Smooth muscle cell (in vitro differentiated cells): Measurements from ENCODE around the gene GPR137C. TPM values are rescaled to one million over a fixed set of nuclear protein-coding genes. Genes with fewer than 3 reads are reported as not detected.

ENCODE experiments used
- DNase-seq: peaks from one replicate; lab custom pipeline; 2025; ENCODE audit not compliant: unreplicated experiment; lab: John Stamatoyannopoulos, UW
- H2AFZ ChIP-seq: fragments of 200-600 bp; sonication (generic); 2 replicates; pipeline ENCODE4 v1.6.0; 2016; ENCODE audit warnings: antibody characterized with exemption, low read depth, mild to moderate bottlenecking
- H3F3A ChIP-seq: fragments of 200-600 bp; sonication (generic); 2 replicates; pipeline ENCODE4 v1.6.0; 2017; ENCODE audit warnings: antibody characterized with exemption, low read depth
- H3K27ac ChIP-seq: fragments of 200-600 bp; sonication (generic); 2 replicates; pipeline ENCODE4 v1.5.1; 2016; ENCODE audit warnings: low read depth, mild to moderate bottlenecking
- H3K27me3 ChIP-seq: fragments of 200-600 bp; sonication (generic); 2 replicates; pipeline ENCODE4 v1.6.1; 2016; ENCODE audit warnings: low read depth, mild to moderate bottlenecking
- H3K36me3 ChIP-seq: fragments of 200-600 bp; sonication (generic); 2 replicates; pipeline ENCODE4 v1.5.1; 2016; ENCODE audit warnings: low read depth
- H3K4me1 ChIP-seq: fragments of 200-600 bp; sonication (generic); 2 replicates; pipeline ENCODE4 v1.5.1; 2016; ENCODE audit warnings: low read depth
- H3K4me2 ChIP-seq: fragments of 200-600 bp; sonication (generic); 2 replicates; pipeline ENCODE4 v1.6.0; 2016; ENCODE audit warnings: mild to moderate bottlenecking
- H3K4me3 ChIP-seq: fragments of 200-600 bp; sonication (generic); 2 replicates; pipeline ENCODE4 v1.5.1; 2016; ENCODE audit warnings: mild to moderate bottlenecking
- H3K79me2 ChIP-seq: fragments of 200-600 bp; sonication (generic); 2 replicates; pipeline ENCODE4 v1.6.0; 2016; ENCODE audit warnings: low read depth, mild to moderate bottlenecking
- H3K9ac ChIP-seq: fragments of 200-600 bp; sonication (generic); 2 replicates; pipeline ENCODE4 v1.6.0; 2016; ENCODE audit warnings: low read depth
- H3K9me3 ChIP-seq: fragments of 200-600 bp; sonication (generic); replicated peaks from 2 replicates; pipeline ENCODE4 v1.5.1; 2016; ENCODE audit warnings: low read depth
- H4K20me1 ChIP-seq: fragments of 200-600 bp; sonication (generic); 2 replicates; pipeline ENCODE4 v1.6.0; 2016; ENCODE audit warnings: low read depth
- CTCF ChIP-seq: fragments of 200-600 bp; sonication (generic); IDR thresholded peaks from 2 replicates; pipeline ENCODE4 v1.5.1; 2017; ENCODE audit warnings: borderline replicate concordance, mild to moderate bottlenecking, antibody characterized with exemption; ENCODE audit not compliant: insufficient read depth, poor library complexity, severe bottlenecking
- WGBS: methylation state at CpG from one replicate; pipeline ENCODE4 v1.1.7; 2016; ENCODE audit warnings: low lambda C conversion rate; 5-methylcytosine and 5-hydroxymethylcytosine counted together
- polyA plus RNA-seq: library from polyadenylated mRNA; unstranded; fragments of >200 nt; fragmentation: Nextera tagmentation; extraction: Ambion mirVana; gene quantifications from 2 replicates; pipeline ENCODE4 v1.2.1, GENCODE V29; 2016
- total RNA-seq: library from RNA; depleted of rRNA; stranded (reverse); fragments of >200 nt; gene quantifications from 2 replicates; pipeline ENCODE4 v1.2.3, GENCODE V29; 2014

Gene GPR137C
- total and polyA plus RNA-seq, 2 experiments from 2014 or later: 1.0 to 4.4 TPM

GRCh38 chr14:52683985-52684520 lies 131.4 kb downstream of the GPR137C start:
- Histone ChIP-seq H3K36me3 (peaks cover 6% of the 10 kb centered on the region), H3K4me3 (no peak overlapping the region), H3K79me2 (peaks cover 64% of the 10 kb centered on the region), H2AFZ (no peak overlapping the region), H3K9ac (no peak overlapping the region), H4K20me1 (peaks cover 94% of the 10 kb centered on the region), H3K27me3 (no peaks in the 10 kb centered on the region), H3K4me2 (no peak overlapping the region), H3F3A (no peaks in the 10 kb centered on the region), H3K9me3 (no peaks in the 10 kb centered on the region), H3K27ac (no peak overlapping the region), H3K4me1 (no peaks in the 10 kb centered on the region)
- 90% methylated on average over 2 of the region's 2 CpGs for WGBS
- TF ChIP-seq CTCF: no peak
- DNase-seq: no peak

GRCh38 chr14:52686176-52686575 lies 133.5 kb downstream of the GPR137C start:
- no peaks in the 10 kb centered on the region for H3K27me3 ChIP-seq
- H2AFZ ChIP-seq: no peak overlapping the region
- no peak overlapping the region for H3K4me2 ChIP-seq
- TF ChIP-seq CTCF: no peak
- H3F3A ChIP-seq: no peaks in the 10 kb centered on the region
- H3K9ac ChIP-seq: no peak overlapping the region
- peaks cover 98% of the 10 kb centered on the region for H4K20me1 ChIP-seq
- no peak overlapping the region for H3K4me3 ChIP-seq
- H3K9me3 ChIP-seq: no peaks in the 10 kb centered on the region
- no peaks in the 10 kb centered on the region for H3K4me1 ChIP-seq
- DNase-seq: no peak
- no peak overlapping the region for H3K27ac ChIP-seq
- H3K79me2 ChIP-seq: peaks cover 85% of the 10 kb centered on the region
- H3K36me3 ChIP-seq: peaks cover 2% of the 10 kb centered on the region
- WGBS: 100% methylated on average over 1 of the region's 1 CpG

Other genes starting within 250 kb of the GPR137C start
- gene PTGER2, start 238.5 kb upstream of the GPR137C start, total RNA-seq: 17.7 and 36.4 TPM in 2 replicates
- 23.2 and 24.6 TPM in 2 replicates for gene PTGER2, start 238.5 kb upstream of the GPR137C start, polyA plus RNA-seq
- 5.6 and 5.9 TPM in 2 replicates for gene TXNDC16, start 331 bp upstream of the GPR137C start, total RNA-seq
- gene TXNDC16, start 331 bp upstream of the GPR137C start, polyA plus RNA-seq: 1.8 and 2.8 TPM in 2 replicates
- gene ERO1A, start 142.7 kb downstream of the GPR137C start, total RNA-seq: 105 and 136 TPM in 2 replicates
- gene ERO1A, start 142.7 kb downstream of the GPR137C start, polyA plus RNA-seq: 50.4 and 68.1 TPM in 2 replicates
- 138 and 169 TPM in 2 replicates for gene PSMC6, start 154.4 kb downstream of the GPR137C start, total RNA-seq
- gene PSMC6, start 154.4 kb downstream of the GPR137C start, polyA plus RNA-seq: 90.9 and 91.9 TPM in 2 replicates
- gene STYX, start 177.3 kb downstream of the GPR137C start, total RNA-seq: 17.9 and 20.3 TPM in 2 replicates
- 8.5 TPM in 2 replicates for gene STYX, start 177.3 kb downstream of the GPR137C start, polyA plus RNA-seq
- gene GNPNAT1, start 238.8 kb downstream of the GPR137C start, total RNA-seq: 22.9 and 23.5 TPM in 2 replicates
- gene GNPNAT1, start 238.8 kb downstream of the GPR137C start, polyA plus RNA-seq: 10.7 and 18.3 TPM in 2 replicates